Body of pancreas (tissue), 4 donors: ENCODE measurements around the gene ZNF142.

Experiments
- CTCF ChIP-seq, 7 experiments: fragments of 450-650 bp in 4 of 7; fragments of 200-600 bp in 3 of 7; sonication (generic) in 3 of 7; IDR thresholded peaks; one replicate each; pipeline ENCODE4 v1.5.1; 2016 to 2019; ENCODE audit warnings: antibody characterized with exemption in 7 of 7
- POLR2A ChIP-seq, 3 donors: fragments of 450-650 bp; IDR thresholded peaks; one replicate each; pipeline ENCODE4 v1.6.1; 2016; ENCODE audit warnings: antibody characterized with exemption in 3 of 3, mild to moderate bottlenecking in 2 of 3

- TF ChIP-seq CTCF (IDR thresholded peaks at IDR 0.05) (no peak), POLR2A (IDR thresholded peaks at IDR 0.05) (no peak)
Observed at GRCh38 chr2:218638372-218638771, 21.1 kb downstream of the ZNF142 start.
